HepG2 (cell line): Measurements from ENCODE around the gene DDX11. TPM values are rescaled to one million over a fixed set of nuclear protein-coding genes. Genes with fewer than 3 reads are reported as not detected.

Experiments used
- ATAC-seq: fragments of 200-7000 bp; cut with Tn5 transposase; 3 replicates; pipeline ENCODE4 v1.9.1; 2020; ENCODE audit warnings: mild to moderate bottlenecking, moderate library complexity
- BruUV-seq: library from RNA; stranded (reverse); fragments of 400-500 nt; replicated peaks from 2 replicates; lab custom pipeline; 2021; lab: Mats Ljungman, UMichigan
- CTCF ChIA-PET: fragments of 300-600 bp; formaldehyde crosslinking; extraction: SDS; loops from one replicate; lab custom pipeline; 2021; ENCODE audit warnings: low total read pairs, inconsistent platforms, low intra/inter-chr PET ratio; lab: Yijun Ruan, JAX
- POLR2A ChIA-PET: fragments of 350-600 bp; sonication (Branson Sonifier 250); formaldehyde crosslinking; loops from one replicate; lab custom pipeline; 2020; ENCODE audit warnings: antibody characterized with exemption, inconsistent platforms; lab: Yijun Ruan, JAX
- DNase-seq: peaks from one replicate; pipeline ENCODE4 v3.0.0-alpha.2; 2015; ENCODE audit warnings: low spot score
- FAIRE-seq: peaks from 3 replicates; lab custom pipeline; 2011; peaks lifted over from hg19 to GRCh38; lab: Jason Lieb, UNC
- H2AFZ ChIP-seq: one replicate; pipeline ENCODE4 v1.6.1; 2011; ENCODE audit warnings: low read length, inconsistent platforms
- H3K27ac ChIP-seq: fragments of 300-600 bp; 3 replicates; pipeline ENCODE4 v1.8.0; 2011; ENCODE audit warnings: mixed run types, mild to moderate bottlenecking, mixed read lengths, low read length, inconsistent platforms; ENCODE audit not compliant: insufficient read depth; ENCODE audit errors: extremely low read length
- H3K27me3 ChIP-seq, 2 experiments: fragments of 200-600 bp in 1 of 2; 2 replicates in 1 of 2; 3 replicates in 1 of 2; pipeline versions ENCODE4 v1.6.0 to v1.8.0; 2011; ENCODE audit warnings: low read length in 2 of 2, mild to moderate bottlenecking in 2 of 2, moderate library complexity in 2 of 2, inconsistent platforms in 1 of 2; ENCODE audit not compliant: insufficient read depth in 2 of 2, control insufficient read depth in 1 of 2
- H3K36me3 ChIP-seq, 2 experiments: fragments of 200-600 bp in 1 of 2; replicated peaks in 1 of 2; 2 replicates in 1 of 2; 3 replicates in 1 of 2; pipeline versions ENCODE4 v1.5.1 to v1.8.0; 2011; ENCODE audit warnings: low read length in 2 of 2, inconsistent platforms in 1 of 2; ENCODE audit not compliant: insufficient read depth in 2 of 2, control insufficient read depth in 1 of 2
- H3K4me1 ChIP-seq: 2 replicates; pipeline ENCODE4 v1.5.1; 2012; ENCODE audit warnings: low read length, inconsistent platforms; ENCODE audit not compliant: insufficient read depth
- H3K4me2 ChIP-seq: 2 replicates; pipeline ENCODE4 v1.6.0; 2011; ENCODE audit warnings: low read depth, low read length, inconsistent platforms
- H3K4me3 ChIP-seq, 3 experiments: fragments of 200-600 bp in 1 of 3; sonication (generic), shearing (Covaris generic) in 1 of 3; replicated peaks in 1 of 3; 2 replicates each; pipeline ENCODE4 v1.5.1; 2011 to 2016; ENCODE audit warnings: low read length in 3 of 3, inconsistent platforms in 2 of 3, low read depth in 2 of 3, mild to moderate bottlenecking in 2 of 3, control low read depth in 1 of 3, mixed read lengths in 1 of 3; ENCODE audit not compliant: insufficient read depth in 1 of 3
- H3K79me2 ChIP-seq: one replicate; pipeline ENCODE4 v1.6.1; 2011; ENCODE audit warnings: low read length, inconsistent platforms; ENCODE audit not compliant: insufficient read depth
- H3K9ac ChIP-seq: 2 replicates; pipeline ENCODE4 v1.6.0; 2011; ENCODE audit warnings: mild to moderate bottlenecking, low read depth, low read length, inconsistent platforms; ENCODE audit not compliant: insufficient read depth
- H3K9me3 ChIP-seq: 2 replicates; pipeline ENCODE4 v1.5.1; 2012; ENCODE audit warnings: mild to moderate bottlenecking, low read length
- H4K20me1 ChIP-seq: 2 replicates; pipeline ENCODE4 v1.6.0; 2011; ENCODE audit warnings: inconsistent platforms, mild to moderate bottlenecking, low read length, moderate library complexity; ENCODE audit not compliant: insufficient read depth
- KDM6A ChIP-seq: IDR thresholded peaks from 2 replicates; pipeline ENCODE4 v1.6.1; 2016; ENCODE audit warnings: low read depth
- KLF15 ChIP-seq: sonication (generic); formaldehyde crosslinking; IDR thresholded peaks from 2 replicates; pipeline ENCODE4 v1.8.1; 2023; ENCODE audit warnings: borderline replicate concordance, mild to moderate bottlenecking, inconsistent platforms, missing genetic modification reagents, mixed read lengths
- ZFP36 ChIP-seq: fragments of 150-350 bp; IDR thresholded peaks from 2 replicates; pipeline ENCODE4 v1.6.1; 2018; ENCODE audit warnings: borderline replicate concordance, low read length, low read depth; ENCODE audit not compliant: partially characterized antibody
- ZNF761 ChIP-seq: sonication (generic); formaldehyde crosslinking; conservative IDR thresholded peaks from 2 replicates; pipeline ENCODE4 v1.4.0; 2020; ENCODE audit warnings: mild to moderate bottlenecking, missing genetic modification reagents
- WGBS: methylation state at CpG from one replicate; pipeline ENCODE4 v1.1.6; 2017; ENCODE audit warnings: low lambda C conversion rate; 5-methylcytosine and 5-hydroxymethylcytosine counted together
- in situ Hi-C: cut with HindIII; loops from 2 replicates; pipeline ENCODE4 v1.10.0; 2017; ENCODE audit warnings: low pct_unique_long_range_greater_than_20kb; ENCODE audit not compliant: extremely low pct_ligation_motif_present
- intact Hi-C: fragments of 100-400 bp; cut with micrococcal nuclease; formaldehyde crosslinking; loops from one replicate; pipeline ENCODE4 v1.10.0; 2022; ENCODE audit not compliant: unreplicated experiment
- polyA plus RNA-seq, 8 experiments: library from polyadenylated mRNA; depleted of rRNA in 3 of 8; stranded (reverse) in 7 of 8; unstranded in 1 of 8; fragments of >200 nt; fragmentation: Illumina TruSeq in 4 of 8; extraction: Trizol in 4 of 8; gene quantifications; 2 replicates each; pipeline versions ENCODE4 v1.2.1 to v1.2.3, GENCODE V29; 2011 to 2016; ENCODE audit warnings: low read depth in 4 of 8, missing spikeins in 1 of 8, mixed read lengths in 1 of 8; ENCODE audit not compliant: insufficient read depth in 1 of 8
- total RNA-seq, 5 experiments: library from RNA; depleted of rRNA; stranded (reverse); fragments of >200 nt; fragmentation: Illumina TruSeq; extraction: Trizol; gene quantifications; 2 replicates each; pipeline ENCODE4 v1.2.3, GENCODE V29; 2016; ENCODE audit warnings: low read depth in 1 of 5

The DDX11 gene
- total and polyA plus RNA-seq, 2 of the 13 experiments (the other 11 are each of a cell fraction or from before 2014, with no cell fraction given): 23.9 to 40.8 TPM

GRCh38 chr12:31037028-31037427 is 36.6 kb upstream of the DDX11 start:
- no peaks in the 10 kb centered on the region for H3K4me1 ChIP-seq
- ChIA-PET CTCF (no interaction called here), POLR2A (no interaction called here)
- ATAC-seq (no peak), FAIRE-seq (no peak), DNase-seq (no peak)
- no peak overlapping the region for H3K9ac ChIP-seq
- H3K4me3 ChIP-seq: no peak overlapping the region
- no peak overlapping the region for H3K27ac ChIP-seq
- no peak overlapping the region for H3K4me2 ChIP-seq
- in situ Hi-C loops (no loop called here), intact Hi-C loops (no loop called here)
- no peaks in the 10 kb centered on the region for H3K79me2 ChIP-seq
- WGBS: 100% methylated on average over 1 of the region's 1 CpG
- H4K20me1 ChIP-seq: no peaks in the 10 kb centered on the region
- H3K36me3 ChIP-seq: no peaks in the 10 kb centered on the region
- no peaks in the 10 kb centered on the region for H3K9me3 ChIP-seq
- no peak for TF ChIP-seq ZNF761
- H2AFZ ChIP-seq: no peak overlapping the region
- BruUV-seq: no TSS peak
- peaks cover 0 to 2% of the 10 kb centered on the region in 2 experiments; a peak in 1 of 5 replicates for H3K27me3 ChIP-seq

DNA sequence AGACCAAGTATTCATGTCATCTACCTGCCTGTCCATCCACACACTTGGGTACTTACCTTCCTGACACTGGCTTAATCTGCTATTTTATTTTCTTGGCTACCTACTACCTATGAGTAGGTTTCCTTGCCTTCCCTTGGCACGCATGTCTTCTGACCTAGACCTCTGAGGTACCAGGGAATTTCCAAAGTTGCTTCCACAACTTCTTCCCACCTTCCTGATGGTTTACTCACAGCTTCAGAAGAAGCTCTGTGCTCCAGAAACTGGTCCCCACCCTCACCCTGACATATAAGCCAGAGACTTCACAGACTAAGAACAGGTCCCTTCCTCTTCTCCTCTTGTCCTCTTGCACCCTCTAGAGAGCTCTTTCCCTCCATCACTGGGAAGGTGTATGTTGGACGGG is 35.7 kb upstream of the DDX11 start:
- no peak overlapping the region for H3K27ac ChIP-seq
- intact Hi-C loops (no loop called here), in situ Hi-C loops (no loop called here)
- 21% methylated on average over 2 of the region's 2 CpGs for WGBS
- no peaks in the 10 kb centered on the region for H3K4me1 ChIP-seq
- DNase-seq (no peak), ATAC-seq (no peak), FAIRE-seq (no peak)
- TF ChIP-seq KDM6A (CRISPR knock-in tag) (no peak), KLF15 (CRISPR knock-in tag) (no peak), ZFP36 (no peak)
- POLR2A ChIA-PET: no interaction called here
- H3K79me2 ChIP-seq: no peaks in the 10 kb centered on the region
- CTCF ChIA-PET: no interaction called here
- H3K27me3 ChIP-seq: peaks cover 0 to under 1% of the 10 kb centered on the region in 2 experiments; a peak in 1 of 5 replicates
- no peak overlapping the region for H3K9ac ChIP-seq
- no TSS peak for BruUV-seq
- no peak overlapping the region for H2AFZ ChIP-seq
- no peaks in the 10 kb centered on the region for H3K36me3 ChIP-seq
- H3K4me3 ChIP-seq: no peak overlapping the region
- no peaks in the 10 kb centered on the region for H3K9me3 ChIP-seq
- H4K20me1 ChIP-seq: no peaks in the 10 kb centered on the region
- H3K4me2 ChIP-seq: no peak overlapping the region
